Ureter (tissue), 1 donor: ENCODE data around the gene SPATA13. TPM values are rescaled to one million over a fixed set of nuclear protein-coding genes. Genes with fewer than 3 reads are reported as not detected.

Source experiments
- DNase-seq: peaks from one replicate; pipeline ENCODE4 v3.0.0-alpha.2; 2020; ENCODE audit warnings: low spot score
- total RNA-seq: library from RNA; stranded (reverse); gene quantifications from one replicate; pipeline ENCODE4 v1.2.4, GENCODE V29; 2023
- donor health status: DM: yes; HTN: yes; CAD: no.

SPATA13 gene
- total RNA-seq, 1 donor from 2014 or later = 19.0 TPM

- DNase-seq = no peak
Measured at GRCh38 chr13:24167666-24168391, 7.3 kb downstream of the SPATA13 start.

GRCh38 chr13:24168392-24168750 lies 7.9 kb downstream of the SPATA13 start:
- DNase-seq = no peak

- no peak for DNase-seq
Measured at GRCh38 chr13:24168979-24169378, 8.5 kb downstream of the SPATA13 start.

- DNase-seq = no peak
Measured at GRCh38 chr13:24172071-24172470, 11.6 kb downstream of the SPATA13 start.

GRCh38 chr13:24173795-24174194 lies 13.3 kb downstream of the SPATA13 start:
- DNase-seq = no peak

- DNase-seq = no peak
Measured at GRCh38 chr13:24175847-24176246, 15.3 kb downstream of the SPATA13 start.

- no peak for DNase-seq
Measured at GRCh38 chr13:24176351-24177101, 16.0 kb downstream of the SPATA13 start.

GRCh38 chr13:24178847-24179485 lies 18.4 kb downstream of the SPATA13 start:
- DNase-seq = no peak

GRCh38 chr13:24179486-24179850 lies 18.9 kb downstream of the SPATA13 start:
- no peak for DNase-seq

- no peak for DNase-seq
Measured at GRCh38 chr13:24180750-24181377, 20.3 kb downstream of the SPATA13 start.

- no peak for DNase-seq
Measured at GRCh38 chr13:24181991-24182702, 21.6 kb downstream of the SPATA13 start.

GRCh38 chr13:24182703-24183081 lies 22.2 kb downstream of the SPATA13 start:
- DNase-seq = no peak

GRCh38 chr13:24183741-24184182 lies 23.2 kb downstream of the SPATA13 start:
- DNase-seq = no peak

- no peak for DNase-seq
Measured at GRCh38 chr13:24184265-24184841, 23.8 kb downstream of the SPATA13 start.

- no peak for DNase-seq
Measured at GRCh38 chr13:24184882-24185281, 24.4 kb downstream of the SPATA13 start.

- no peak for DNase-seq
Measured at GRCh38 chr13:24185591-24186232, 25.2 kb downstream of the SPATA13 start.

- DNase-seq = no peak
Measured at GRCh38 chr13:24187185-24187584, 26.7 kb downstream of the SPATA13 start.

- no peak for DNase-seq
Measured at GRCh38 chr13:24192057-24192810, 31.7 kb downstream of the SPATA13 start.

- no peak for DNase-seq
Measured at GRCh38 chr13:24192811-24193162, 32.3 kb downstream of the SPATA13 start.

GRCh38 chr13:24194447-24194846 lies 33.9 kb downstream of the SPATA13 start:
- no peak for DNase-seq
